GM12878 (cell line): Measurements from ENCODE around the gene PLCB4. TPM values are rescaled to one million over a fixed set of nuclear protein-coding genes. Genes with fewer than 3 reads are reported as not detected.

Source experiments
- ATAC-seq: fragments of 200-7000 bp; cut with Tn5 transposase; 3 replicates; pipeline ENCODE4 v1.9.1; 2020; ENCODE audit warnings: mild to moderate bottlenecking, moderate library complexity
- BruUV-seq: library from RNA; stranded (reverse); fragments of 400-500 nt; replicated peaks from 2 replicates; lab custom pipeline; 2021; lab: Mats Ljungman, UMichigan
- CTCF ChIA-PET: fragments of 300-600 bp; sonication (Branson Sonifier 250); formaldehyde crosslinking; extraction: SDS; loops from one replicate; lab custom pipeline; 2021; ENCODE audit warnings: inconsistent platforms; lab: Yijun Ruan, JAX
- POLR2A ChIA-PET: fragments of 350-600 bp; formaldehyde crosslinking; extraction: SDS; loops from one replicate; lab custom pipeline; 2021; ENCODE audit warnings: inconsistent platforms; lab: Charles Lee
- RAD21 ChIA-PET: fragments of 300-600 bp; sonication (Branson Sonifier 250); formaldehyde crosslinking; loops from one replicate; lab custom pipeline; 2023; ENCODE audit warnings: antibody characterized with exemption; ENCODE audit not compliant: unreplicated experiment; lab: Charles Lee
- SMC1A ChIA-PET: fragments of 300-600 bp; sonication (Branson Sonifier 250); formaldehyde crosslinking; loops from one replicate; lab custom pipeline; 2023; ENCODE audit not compliant: unreplicated experiment, uncharacterized antibody; lab: Charles Lee
- DNase-seq: peaks from one replicate; pipeline ENCODE4 v3.0.0-alpha.2; 2011; ENCODE audit warnings: low read depth, low spot score
- FAIRE-seq: peaks from 3 replicates; lab custom pipeline; 2011; peaks lifted over from hg19 to GRCh38; lab: Jason Lieb, UNC
- H2AFZ ChIP-seq: 2 replicates; pipeline ENCODE4 v1.6.0; 2011; ENCODE audit warnings: low read depth, low read length, control low read depth; ENCODE audit not compliant: control insufficient read depth
- H3K27ac ChIP-seq: 2 replicates; pipeline ENCODE4 v1.5.1; 2011; ENCODE audit warnings: control low read depth; ENCODE audit not compliant: control insufficient read depth, insufficient read depth
- H3K27me3 ChIP-seq, 2 experiments: replicated peaks in 1 of 2; 2 replicates each; pipeline versions ENCODE4 v1.6.0 to v1.6.1; 2011; ENCODE audit warnings: low read length in 1 of 2; ENCODE audit not compliant: control insufficient read depth in 2 of 2, insufficient read depth in 2 of 2
- H3K36me3 ChIP-seq, 2 experiments: 2 replicates each; pipeline ENCODE4 v1.5.1; 2011; ENCODE audit warnings: low read length in 1 of 2; ENCODE audit not compliant: control insufficient read depth in 2 of 2, insufficient read depth in 2 of 2
- H3K4me1 ChIP-seq: 2 replicates; pipeline ENCODE4 v1.6.1; 2011; ENCODE audit warnings: mild to moderate bottlenecking, low read length, moderate library complexity, mixed read lengths; ENCODE audit not compliant: control insufficient read depth, insufficient read depth
- H3K4me2 ChIP-seq: 2 replicates; pipeline ENCODE4 v1.6.0; 2011; ENCODE audit warnings: control low read depth; ENCODE audit not compliant: control insufficient read depth, insufficient read depth
- H3K4me3 ChIP-seq: fragments of 200-600 bp; sonication (generic); 2 replicates; pipeline ENCODE4 v1.5.1; 2016
- H3K79me2 ChIP-seq: 2 replicates; pipeline ENCODE4 v1.6.0; 2011; ENCODE audit warnings: low read length; ENCODE audit not compliant: control insufficient read depth, insufficient read depth
- H3K9ac ChIP-seq: 2 replicates; pipeline ENCODE4 v1.8.0; 2011; ENCODE audit warnings: low read length, control low read depth, mixed read lengths; ENCODE audit not compliant: control insufficient read depth, insufficient read depth
- H3K9me3 ChIP-seq: replicated peaks from 3 replicates; pipeline ENCODE4 v1.5.1; 2011; ENCODE audit warnings: mild to moderate bottlenecking, low read length; ENCODE audit not compliant: control insufficient read depth, insufficient read depth
- H4K20me1 ChIP-seq: 2 replicates; pipeline ENCODE4 v1.6.0; 2011; ENCODE audit not compliant: control insufficient read depth, insufficient read depth
- CBX5 ChIP-seq: sonication (generic); IDR thresholded peaks from 2 replicates; pipeline ENCODE4 v1.6.1; 2016; ENCODE audit warnings: low read depth, moderate library complexity, mild to moderate bottlenecking, inconsistent platforms
- CREM ChIP-seq: IDR thresholded peaks from 2 replicates; pipeline ENCODE4 v1.6.1; 2014; ENCODE audit warnings: antibody characterized with exemption, low read depth
- EED ChIP-seq: sonication (generic); IDR thresholded peaks from 2 replicates; pipeline ENCODE4 v1.6.1; 2016; ENCODE audit warnings: antibody characterized with exemption, low read depth
- EP300 ChIP-seq, 2 experiments: fragments of 150-350 bp in 1 of 2; IDR thresholded peaks; 2 replicates each; pipeline ENCODE4 v1.6.1; 2011 to 2012; ENCODE audit warnings: low read depth in 2 of 2, low read length in 2 of 2, borderline replicate concordance in 1 of 2, improper control_type of control experiment in 1 of 2, inconsistent platforms in 1 of 2; ENCODE audit not compliant: control insufficient read depth in 1 of 2
- FOXM1 ChIP-seq: IDR thresholded peaks from 2 replicates; pipeline ENCODE4 v1.6.1; 2012; ENCODE audit warnings: low read depth, mild to moderate bottlenecking, inconsistent platforms, low read length, moderate library complexity
- JUND ChIP-seq: IDR thresholded peaks from 2 replicates; pipeline ENCODE4 v1.6.1; 2012; ENCODE audit warnings: low read depth, mild to moderate bottlenecking, low read length, improper control_type of control experiment, moderate library complexity
- KDM1A ChIP-seq: fragments of 200-600 bp; sonication (generic); IDR thresholded peaks from 2 replicates; pipeline ENCODE4 v1.6.1; 2016; ENCODE audit warnings: borderline replicate concordance
- POLR2AphosphoS5 ChIP-seq: IDR thresholded peaks from 2 replicates; pipeline ENCODE4 v1.6.1; 2011; ENCODE audit warnings: mild to moderate bottlenecking, low read length, inconsistent platforms
- RBBP5 ChIP-seq: fragments of 200-600 bp; sonication (generic); conservative IDR thresholded peaks from 2 replicates; pipeline ENCODE4 v1.6.1; 2016
- RFX5 ChIP-seq: IDR thresholded peaks from 2 replicates; pipeline ENCODE4 v1.6.1; 2011; ENCODE audit warnings: low read depth, low read length, improper control_type of control experiment
- SMARCA5 ChIP-seq: fragments of 450-650 bp; IDR thresholded peaks from 2 replicates; pipeline ENCODE4 v1.6.1; 2017; ENCODE audit warnings: mild to moderate bottlenecking
- STAT1 ChIP-seq: fragments of 450-650 bp; conservative IDR thresholded peaks from 2 replicates; pipeline ENCODE4 v1.6.1; 2014; ENCODE audit warnings: antibody characterized with exemption, mild to moderate bottlenecking
- TCF12 ChIP-seq: IDR thresholded peaks from 2 replicates; pipeline ENCODE4 v1.6.1; 2011; ENCODE audit warnings: low read depth, mild to moderate bottlenecking, low read length
- ZNF274 ChIP-seq: IDR thresholded peaks from one replicate; pipeline ENCODE4 v1.8.0; 2011; ENCODE audit not compliant: insufficient read length, insufficient read depth
- ZNF622 ChIP-seq: fragments of 450-650 bp; IDR thresholded peaks from 2 replicates; pipeline ENCODE4 v1.6.1; 2017; ENCODE audit warnings: mild to moderate bottlenecking, inconsistent platforms
- in situ Hi-C: fragments of 300-500 bp; cut with MboI; formaldehyde crosslinking; loops from 9 replicates; pipeline ENCODE4 v1.14.3; 2018; ENCODE audit warnings: mixed read lengths
- intact Hi-C: fragments of 100-400 bp; cut with micrococcal nuclease; formaldehyde crosslinking; loops from one replicate; pipeline ENCODE4 v1.14.2; 2022; ENCODE audit not compliant: unreplicated experiment
- polyA plus RNA-seq, 11 experiments: library from polyadenylated mRNA; depleted of rRNA in 4 of 11; unstranded in 6 of 11; stranded (reverse) in 5 of 11; fragments of >200 nt; fragmentation: Nextera tagmentation in 4 of 11; fragmentation: Illumina TruSeq in 1 of 11; extraction: Ambion mirVana in 4 of 11; extraction: Trizol in 1 of 11; gene quantifications; 1 replicate in 1 of 11; 2 replicates in 10 of 11; pipeline versions ENCODE4 v1.2.1 to v1.2.3, GENCODE V29; 2011 to 2016; ENCODE audit warnings: inconsistent platforms in 2 of 11, missing spikeins in 2 of 11, low read depth in 1 of 11
- total RNA-seq, 4 experiments: library from RNA; depleted of rRNA in 3 of 4; stranded (reverse); fragments of >200 nt in 3 of 4; fragmentation: Illumina TruSeq in 1 of 4; extraction: Trizol in 1 of 4; gene quantifications; 2 replicates each; pipeline versions ENCODE4 v1.2.1 to v1.2.3, GENCODE V29; 2013 to 2021
- TF ChIP-seq, protein P1 (sequence below): IDR thresholded peaks from 2 replicates; pipeline ENCODE4 v1.6.1; 2011; ENCODE audit warnings: borderline replicate concordance, low read depth, mild to moderate bottlenecking, moderate library complexity, mixed read lengths, low read length; ENCODE audit not compliant: insufficient read depth; ENCODE audit errors: extremely low read length
- TF ChIP-seq, protein P2 (sequence below): IDR thresholded peaks from 2 replicates; pipeline ENCODE4 v1.6.1; 2011; ENCODE audit warnings: mild to moderate bottlenecking, low read depth, low read length, moderate library complexity; ENCODE audit not compliant: insufficient replicate concordance
- TF ChIP-seq, protein P3 (sequence below): IDR thresholded peaks from 2 replicates; pipeline ENCODE4 v1.6.1; 2011; ENCODE audit warnings: low read depth, low read length, improper control_type of control experiment, borderline replicate concordance
- TF ChIP-seq, protein P4 (sequence below): fragments of 450-650 bp; IDR thresholded peaks from 2 replicates; pipeline ENCODE4 v1.6.1; 2017; ENCODE audit warnings: low read depth, mild to moderate bottlenecking, moderate library complexity
- TF ChIP-seq, protein P5 (sequence below): IDR thresholded peaks from 2 replicates; pipeline ENCODE4 v1.6.1; 2011; ENCODE audit warnings: low read depth, mild to moderate bottlenecking, low read length, moderate library complexity, borderline replicate concordance; ENCODE audit errors: extremely low read depth

The PLCB4 gene
- total and polyA plus RNA-seq, 10 of the 15 experiments (the other 5 are each of a cell fraction or from before 2014, with no cell fraction given), result not detected

DNA sequence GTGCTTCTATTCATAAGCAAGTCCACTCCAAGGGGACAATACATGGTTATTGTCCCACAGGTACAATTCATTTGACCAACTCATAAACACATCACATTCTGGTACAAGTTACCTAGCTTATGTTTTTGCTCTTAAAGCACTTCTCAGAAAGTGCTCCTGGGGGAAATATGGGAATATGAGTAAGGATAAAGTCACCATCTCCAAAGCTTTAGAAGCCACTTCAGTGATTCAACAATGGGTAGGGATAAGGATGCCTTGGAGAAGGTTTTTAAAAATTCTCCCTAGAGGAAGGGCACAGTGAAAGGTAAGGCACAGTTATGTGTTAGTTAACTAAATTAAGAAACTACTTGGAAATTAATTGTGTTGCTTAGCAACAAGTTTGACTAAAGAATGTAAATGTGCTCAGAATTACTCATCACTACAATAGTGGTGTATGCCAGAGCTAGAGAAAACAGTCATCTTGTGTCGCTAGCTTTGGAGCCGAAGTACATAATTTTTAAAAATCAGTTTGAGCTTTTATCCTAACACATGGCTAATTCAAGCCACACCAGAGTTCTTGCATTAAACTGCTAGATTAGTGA, 406.0 kb downstream of the PLCB4 start (continued):
- TF ChIP-seq, protein P1, sequence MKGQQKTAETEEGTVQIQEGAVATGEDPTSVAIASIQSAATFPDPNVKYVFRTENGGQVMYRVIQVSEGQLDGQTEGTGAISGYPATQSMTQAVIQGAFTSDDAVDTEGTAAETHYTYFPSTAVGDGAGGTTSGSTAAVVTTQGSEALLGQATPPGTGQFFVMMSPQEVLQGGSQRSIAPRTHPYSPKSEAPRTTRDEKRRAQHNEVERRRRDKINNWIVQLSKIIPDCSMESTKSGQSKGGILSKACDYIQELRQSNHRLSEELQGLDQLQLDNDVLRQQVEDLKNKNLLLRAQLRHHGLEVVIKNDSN, result no peak
- no peak for TF ChIP-seq STAT1
- no peak for TF ChIP-seq CBX5
- TF ChIP-seq RBBP5, result no peak
- TF ChIP-seq SMARCA5, result no peak
- no peak for TF ChIP-seq TCF12
- TF ChIP-seq EED, result no peak
- TF ChIP-seq, protein P2, sequence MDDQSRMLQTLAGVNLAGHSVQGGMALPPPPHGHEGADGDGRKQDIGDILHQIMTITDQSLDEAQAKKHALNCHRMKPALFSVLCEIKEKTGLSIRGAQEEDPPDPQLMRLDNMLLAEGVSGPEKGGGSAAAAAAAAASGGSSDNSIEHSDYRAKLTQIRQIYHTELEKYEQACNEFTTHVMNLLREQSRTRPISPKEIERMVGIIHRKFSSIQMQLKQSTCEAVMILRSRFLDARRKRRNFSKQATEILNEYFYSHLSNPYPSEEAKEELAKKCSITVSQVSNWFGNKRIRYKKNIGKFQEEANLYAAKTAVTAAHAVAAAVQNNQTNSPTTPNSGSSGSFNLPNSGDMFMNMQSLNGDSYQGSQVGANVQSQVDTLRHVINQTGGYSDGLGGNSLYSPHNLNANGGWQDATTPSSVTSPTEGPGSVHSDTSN, result no peak
- no peak for TF ChIP-seq POLR2AphosphoS5
- TF ChIP-seq, protein P3, sequence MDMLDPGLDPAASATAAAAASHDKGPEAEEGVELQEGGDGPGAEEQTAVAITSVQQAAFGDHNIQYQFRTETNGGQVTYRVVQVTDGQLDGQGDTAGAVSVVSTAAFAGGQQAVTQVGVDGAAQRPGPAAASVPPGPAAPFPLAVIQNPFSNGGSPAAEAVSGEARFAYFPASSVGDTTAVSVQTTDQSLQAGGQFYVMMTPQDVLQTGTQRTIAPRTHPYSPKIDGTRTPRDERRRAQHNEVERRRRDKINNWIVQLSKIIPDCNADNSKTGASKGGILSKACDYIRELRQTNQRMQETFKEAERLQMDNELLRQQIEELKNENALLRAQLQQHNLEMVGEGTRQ, result no peak

- Histone ChIP-seq H3K4me1 (no peaks in the 10 kb centered on the region), H3K4me2 (no peak overlapping the region), H3K9me3 (no peaks in the 10 kb centered on the region), H3K79me2 (no peaks in the 10 kb centered on the region), H3K9ac (no peak overlapping the region), H3K27me3 (no peaks in the 10 kb centered on the region), H3K27ac (no peak overlapping the region; the same call in 1 of the 2 replicates), H2AFZ (no peak overlapping the region), H3K4me3 (no peak overlapping the region), H3K36me3 (no peaks in the 10 kb centered on the region), H4K20me1 (no peaks in the 10 kb centered on the region)
- RAD21 ChIA-PET, result no interaction called here
- in situ Hi-C loops, result no loop called here
- DNase-seq (no peak), ATAC-seq (no peak), FAIRE-seq (no peak)
- POLR2A ChIA-PET, result no interaction called here
- TF ChIP-seq JUND (no peak), ZNF622 (no peak), FOXM1 (no peak), RFX5 (no peak), STAT1 (no peak), CREM (no peak), ZNF274 (no peak), KDM1A (no peak), EP300 (IDR thresholded peaks at IDR 0.05; ENCODE audit: borderline replicate concordance in 1 of 2, control insufficient read depth in 1 of 2, low read depth in 2 of 2, low read length in 2 of 2) (no peak)
- TF ChIP-seq, protein P4, sequence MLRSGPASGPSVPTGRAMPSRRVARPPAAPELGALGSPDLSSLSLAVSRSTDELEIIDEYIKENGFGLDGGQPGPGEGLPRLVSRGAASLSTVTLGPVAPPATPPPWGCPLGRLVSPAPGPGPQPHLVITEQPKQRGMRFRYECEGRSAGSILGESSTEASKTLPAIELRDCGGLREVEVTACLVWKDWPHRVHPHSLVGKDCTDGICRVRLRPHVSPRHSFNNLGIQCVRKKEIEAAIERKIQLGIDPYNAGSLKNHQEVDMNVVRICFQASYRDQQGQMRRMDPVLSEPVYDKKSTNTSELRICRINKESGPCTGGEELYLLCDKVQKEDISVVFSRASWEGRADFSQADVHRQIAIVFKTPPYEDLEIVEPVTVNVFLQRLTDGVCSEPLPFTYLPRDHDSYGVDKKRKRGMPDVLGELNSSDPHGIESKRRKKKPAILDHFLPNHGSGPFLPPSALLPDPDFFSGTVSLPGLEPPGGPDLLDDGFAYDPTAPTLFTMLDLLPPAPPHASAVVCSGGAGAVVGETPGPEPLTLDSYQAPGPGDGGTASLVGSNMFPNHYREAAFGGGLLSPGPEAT, result no peak
- TF ChIP-seq, protein P5, sequence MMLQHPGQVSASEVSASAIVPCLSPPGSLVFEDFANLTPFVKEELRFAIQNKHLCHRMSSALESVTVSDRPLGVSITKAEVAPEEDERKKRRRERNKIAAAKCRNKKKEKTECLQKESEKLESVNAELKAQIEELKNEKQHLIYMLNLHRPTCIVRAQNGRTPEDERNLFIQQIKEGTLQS, result no peak
- no TSS peak for BruUV-seq
- intact Hi-C loops, result no loop called here
- SMC1A ChIA-PET, result no interaction called here
- CTCF ChIA-PET, result interaction anchor here (1.8 kb wide), 1 partner anchor 67 kb away, joined by 8 read pairs; no protein-coding TSS in a partner anchor
Observed at GRCh38 chr20:9475456-9475855, 406.6 kb downstream of the PLCB4 start.
